ENCODE results near the gene PCDH15. TPM values are rescaled to one million over a fixed set of nuclear protein-coding genes. Genes with fewer than 3 reads are reported as not detected.
"Not testable (repeated sequence)": the region's sequence is repeated elsewhere in the genome, so short reads cannot be mapped to it uniquely, and the experiment has no call there.

The PCDH15 gene
- polyA plus RNA-seq, 1 experiment = not detected

DNA sequence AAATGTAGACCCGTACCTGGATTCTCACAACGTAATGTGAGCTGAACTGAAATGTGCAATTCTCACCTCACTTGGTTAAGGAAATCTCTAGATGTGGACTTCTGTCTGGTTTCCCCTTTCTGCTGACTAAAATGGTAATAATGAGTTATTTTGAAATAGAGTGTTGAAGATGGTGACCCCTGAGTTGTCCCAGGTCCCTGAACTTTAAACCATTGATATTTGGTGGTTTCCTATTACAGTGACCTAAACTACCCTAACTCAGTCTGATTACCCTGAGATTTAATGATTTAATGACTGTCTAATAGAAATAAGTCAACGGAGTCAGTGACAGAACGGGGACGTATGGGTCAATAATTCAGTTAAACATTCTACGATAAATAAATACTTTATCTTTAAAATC lies 845.9 kb downstream of the PCDH15 start:
- CTCF ChIA-PET = no interaction called here
- Histone ChIP-seq H3K27ac (ENCODE audit: low read depth, low read length) (no peak overlapping the region), H3K9me3 (ENCODE audit: control insufficient read depth, insufficient read depth, low read length) (peaks cover 13% of the 10 kb centered on the region)

DNA sequence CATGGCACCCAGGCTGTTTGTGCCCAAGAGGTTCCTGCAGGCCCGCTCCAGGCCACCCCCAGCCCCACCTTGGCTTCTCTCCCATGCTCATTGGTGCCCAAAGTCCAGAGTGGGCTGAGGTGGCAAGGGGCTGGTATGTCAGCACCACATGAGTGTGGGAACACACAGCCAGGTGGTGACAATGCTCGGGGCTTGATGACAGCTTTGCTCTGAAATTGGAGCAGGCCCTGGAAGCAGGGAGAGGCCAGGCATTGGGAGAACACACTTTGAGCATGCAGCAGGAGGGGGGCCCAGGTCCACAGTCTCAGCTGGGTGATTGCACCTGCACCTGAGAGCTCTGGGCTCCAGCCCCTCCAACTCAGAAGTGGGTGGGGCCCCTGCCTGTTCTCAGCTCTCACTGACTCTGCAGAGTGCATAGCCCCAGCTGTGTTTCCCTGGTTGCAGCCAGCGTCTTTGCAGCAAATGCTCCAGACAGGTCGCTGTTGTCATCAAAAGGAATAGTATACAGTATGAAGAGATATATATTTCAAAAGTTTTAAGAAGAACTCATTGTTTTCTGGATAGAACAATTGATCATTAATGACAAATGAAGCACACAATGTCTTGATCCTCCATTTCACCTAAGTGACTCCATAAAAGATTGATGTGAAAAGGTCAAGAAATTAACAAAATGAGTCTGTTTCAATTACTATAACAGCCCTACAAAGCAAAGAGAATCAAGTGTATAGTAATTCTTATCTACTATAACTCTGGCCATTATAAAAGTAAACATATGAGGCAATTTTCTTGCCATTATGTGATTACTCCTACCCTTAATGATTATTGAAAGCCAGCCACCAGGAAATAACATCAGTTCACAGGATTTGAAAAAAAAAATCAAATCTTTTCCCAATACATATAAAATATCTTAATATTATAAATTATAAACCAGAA lies 848.1 kb downstream of the PCDH15 start:
- Histone ChIP-seq H3K9me3 (ENCODE audit: control insufficient read depth, insufficient read depth, low read length) (peaks cover 13% of the 10 kb centered on the region), H3K27ac (ENCODE audit: low read depth, low read length) (no peak overlapping the region), H3K27me3 (ENCODE audit: control insufficient read depth, insufficient read depth, low read length) (no peaks in the 10 kb centered on the region), H3K4me3 (ENCODE audit: low read depth, low read length) (no peak overlapping the region)
- no peak for DNase-seq (ENCODE audit: low read depth, low spot score)
- CTCF ChIA-PET = no interaction called here
- POLR2A ChIA-PET = no interaction called here
- TF ChIP-seq, protein P1, sequence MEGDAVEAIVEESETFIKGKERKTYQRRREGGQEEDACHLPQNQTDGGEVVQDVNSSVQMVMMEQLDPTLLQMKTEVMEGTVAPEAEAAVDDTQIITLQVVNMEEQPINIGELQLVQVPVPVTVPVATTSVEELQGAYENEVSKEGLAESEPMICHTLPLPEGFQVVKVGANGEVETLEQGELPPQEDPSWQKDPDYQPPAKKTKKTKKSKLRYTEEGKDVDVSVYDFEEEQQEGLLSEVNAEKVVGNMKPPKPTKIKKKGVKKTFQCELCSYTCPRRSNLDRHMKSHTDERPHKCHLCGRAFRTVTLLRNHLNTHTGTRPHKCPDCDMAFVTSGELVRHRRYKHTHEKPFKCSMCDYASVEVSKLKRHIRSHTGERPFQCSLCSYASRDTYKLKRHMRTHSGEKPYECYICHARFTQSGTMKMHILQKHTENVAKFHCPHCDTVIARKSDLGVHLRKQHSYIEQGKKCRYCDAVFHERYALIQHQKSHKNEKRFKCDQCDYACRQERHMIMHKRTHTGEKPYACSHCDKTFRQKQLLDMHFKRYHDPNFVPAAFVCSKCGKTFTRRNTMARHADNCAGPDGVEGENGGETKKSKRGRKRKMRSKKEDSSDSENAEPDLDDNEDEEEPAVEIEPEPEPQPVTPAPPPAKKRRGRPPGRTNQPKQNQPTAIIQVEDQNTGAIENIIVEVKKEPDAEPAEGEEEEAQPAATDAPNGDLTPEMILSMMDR (IDR thresholded peaks at IDR 0.05; ENCODE audit: low read depth, low read length) = no peak

More for the DNA sequence above, 845.9 kb downstream of the PCDH15 start:
- TF ChIP-seq, protein P1 (IDR thresholded peaks at IDR 0.05; ENCODE audit: low read depth, low read length) = no peak
- no peak for DNase-seq (ENCODE audit: low read depth, low spot score)
- Histone ChIP-seq H3K4me3 (ENCODE audit: low read depth, low read length) (no peak overlapping the region), H3K27me3 (ENCODE audit: control insufficient read depth, insufficient read depth, low read length) (no peaks in the 10 kb centered on the region)
- POLR2A ChIA-PET = no interaction called here

DNA sequence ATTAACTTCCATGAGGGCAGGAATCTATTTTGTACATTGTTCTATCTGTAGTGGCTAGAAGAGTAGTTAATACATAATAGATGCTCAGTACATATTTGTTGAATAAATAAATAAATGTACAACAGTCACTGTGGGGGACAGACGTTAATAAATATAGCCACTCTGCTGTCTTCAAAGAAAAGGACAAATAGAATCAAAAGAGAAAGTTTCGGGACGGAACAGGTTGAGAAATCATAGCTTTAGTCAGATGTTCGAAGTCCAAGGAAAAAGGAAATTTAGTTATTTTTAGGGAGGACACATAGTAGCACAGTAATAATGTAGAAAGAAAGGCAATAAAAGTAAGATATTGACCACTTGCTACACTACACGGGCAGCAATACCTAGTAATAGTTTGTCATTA lies 861.4 kb downstream of the PCDH15 start:
- CTCF ChIA-PET = no interaction called here

DNA sequence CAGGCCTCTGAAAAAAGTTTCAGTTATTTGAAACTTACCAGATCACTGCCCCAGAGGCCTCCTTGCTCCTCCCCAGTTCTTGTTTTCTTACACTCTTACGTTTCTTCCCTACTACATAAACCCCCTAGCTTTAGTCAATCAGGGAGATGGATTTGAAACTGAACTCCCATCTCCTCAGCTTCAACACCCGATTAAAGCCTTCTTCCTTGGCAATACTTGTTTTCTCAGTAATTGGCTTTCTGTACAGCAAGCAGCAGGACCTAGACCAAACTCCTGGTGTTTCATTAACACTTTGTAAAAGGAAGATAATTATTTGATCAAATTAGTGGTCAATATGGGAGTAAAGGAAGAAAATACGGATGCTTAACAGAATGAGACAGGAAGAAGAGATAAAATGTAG lies 870.4 kb downstream of the PCDH15 start:
- Histone ChIP-seq H3K27me3 (ENCODE audit: control insufficient read depth, insufficient read depth, low read length) (no peaks in the 10 kb centered on the region), H3K9me3 (ENCODE audit: control insufficient read depth, insufficient read depth, low read length) (peaks cover 5% of the 10 kb centered on the region; the same call in 1 of the 2 replicates), H3K4me3 (ENCODE audit: low read depth, low read length) (no peak overlapping the region), H3K27ac (ENCODE audit: low read depth, low read length) (no peak overlapping the region)
- TF ChIP-seq, protein P1 (IDR thresholded peaks at IDR 0.05; ENCODE audit: low read depth, low read length) = no peak
- DNase-seq (ENCODE audit: low read depth, low spot score) = no peak
- ChIA-PET POLR2A (no interaction called here), CTCF (no interaction called here)

More for the DNA sequence above, 861.4 kb downstream of the PCDH15 start:
- DNase-seq (ENCODE audit: low read depth, low spot score) = no peak
- no peaks in the 10 kb centered on the region for H3K27me3 ChIP-seq (ENCODE audit: control insufficient read depth, insufficient read depth, low read length)
- TF ChIP-seq, protein P1 (IDR thresholded peaks at IDR 0.05; ENCODE audit: low read depth, low read length) = no peak
- H3K27ac ChIP-seq (ENCODE audit: low read depth, low read length) = no peak overlapping the region
- H3K9me3 ChIP-seq (ENCODE audit: control insufficient read depth, insufficient read depth, low read length) = no peaks in the 10 kb centered on the region
- H3K4me3 ChIP-seq (ENCODE audit: low read depth, low read length) = no peak overlapping the region
- POLR2A ChIA-PET = no interaction called here

DNA sequence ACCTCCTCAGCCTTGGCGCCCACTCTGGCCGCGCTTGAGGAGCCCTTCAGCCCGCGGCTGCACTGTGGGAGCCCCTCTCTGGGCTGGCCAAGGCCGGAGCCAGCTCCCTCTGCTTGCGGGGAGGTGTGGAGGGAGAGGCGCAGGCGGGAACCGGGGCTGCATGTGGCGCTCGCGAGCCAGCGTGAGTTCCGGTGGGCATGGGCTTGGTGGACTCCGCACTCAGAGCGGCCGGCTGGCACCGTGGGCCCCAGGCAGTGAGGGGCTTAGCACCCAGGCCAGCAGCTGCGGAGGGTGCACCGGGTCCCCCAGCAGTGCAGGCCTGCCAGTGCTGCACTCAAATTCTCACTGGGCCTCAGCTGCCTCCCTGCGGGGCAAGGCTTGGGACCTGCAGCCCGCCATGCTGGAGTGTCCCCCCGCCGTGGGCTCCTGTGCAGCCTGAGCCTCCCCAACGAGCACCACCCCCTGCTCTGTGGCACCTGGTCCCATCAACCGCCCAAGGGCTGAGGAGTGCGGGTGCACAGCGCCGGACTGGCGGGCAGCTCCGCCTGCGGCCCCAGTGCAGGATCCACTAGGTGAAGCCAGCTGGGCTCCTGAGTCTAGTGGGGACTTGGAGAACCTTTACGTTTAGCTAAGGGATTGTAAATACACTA lies 876.9 kb downstream of the PCDH15 start:
- POLR2A ChIA-PET; DNase-seq (ENCODE audit: low read depth, low spot score); H3K9me3 ChIP-seq (ENCODE audit: control insufficient read depth, insufficient read depth, low read length); H3K4me3 ChIP-seq (ENCODE audit: low read depth, low read length); H3K27me3 ChIP-seq (ENCODE audit: control insufficient read depth, insufficient read depth, low read length); H3K27ac ChIP-seq (ENCODE audit: low read depth, low read length); CTCF ChIA-PET: not testable (repeated sequence)

Data from AG04450 (cell line).